ENCODE measurements around the gene DISC1.
"Not testable (repeated sequence)": the region's sequence is repeated elsewhere in the genome, so short reads cannot be mapped to it uniquely, and the experiment has no call there.

DISC1 gene

GRCh38 chr1:231887866-231888265 lies 261.3 kb downstream of the DISC1 start:
- FAIRE-seq (no peak), DNase-seq (ENCODE audit: insufficient read length, low spot score) (no peak)
- no peak for TF ChIP-seq PAX5 (IDR thresholded peaks at IDR 0.05; ENCODE audit: insufficient read depth, low read length, severe bottlenecking)
- no peak for TF ChIP-seq POLR2AphosphoS5 (IDR thresholded peaks at IDR 0.05; ENCODE audit: low read depth, low read length)
- TF ChIP-seq SPI1 (IDR thresholded peaks at IDR 0.05; ENCODE audit: low read depth, low read length) = no peak
- no peak for TF ChIP-seq POLR2A (IDR thresholded peaks at IDR 0.05; ENCODE audit: low read depth, low read length)
- no peak for TF ChIP-seq TAF1 (IDR thresholded peaks at IDR 0.05; ENCODE audit: low read depth, low read length)
- TF ChIP-seq POU2F2 (IDR thresholded peaks at IDR 0.05; ENCODE audit: low read depth, low read length) = no peak

DNA sequence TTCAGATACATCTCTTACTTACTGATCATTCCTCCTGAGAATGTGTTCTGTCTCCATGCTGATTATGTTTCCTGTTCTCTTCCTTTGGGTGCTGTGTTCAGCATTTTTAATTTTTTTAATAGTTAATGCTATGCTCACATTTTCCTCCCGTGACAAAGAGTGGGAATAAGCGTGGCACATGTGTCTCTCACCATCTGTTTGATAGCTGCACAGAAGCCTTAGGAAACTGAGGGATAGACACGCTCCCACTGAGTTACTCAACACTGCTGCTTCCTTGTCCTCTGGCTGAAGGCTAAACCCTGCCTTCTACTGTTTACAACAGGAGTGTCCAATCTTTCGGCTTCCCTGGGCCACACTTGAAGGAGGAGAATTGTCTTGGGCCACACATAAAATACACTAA lies 264.2 kb downstream of the DISC1 start:
- TF ChIP-seq POLR2A (IDR thresholded peaks at IDR 0.05; ENCODE audit: low read depth, low read length) (no peak), POU2F2 (IDR thresholded peaks at IDR 0.05; ENCODE audit: low read depth, low read length) (no peak), SPI1 (IDR thresholded peaks at IDR 0.05; ENCODE audit: low read depth, low read length) (no peak), TAF1 (IDR thresholded peaks at IDR 0.05; ENCODE audit: low read depth, low read length) (no peak), POLR2AphosphoS5 (IDR thresholded peaks at IDR 0.05; ENCODE audit: low read depth, low read length) (no peak), PAX5 (IDR thresholded peaks at IDR 0.05; ENCODE audit: insufficient read depth, low read length, severe bottlenecking) (no peak)
- FAIRE-seq (no peak), DNase-seq (ENCODE audit: insufficient read length, low spot score) (no peak)

DNA sequence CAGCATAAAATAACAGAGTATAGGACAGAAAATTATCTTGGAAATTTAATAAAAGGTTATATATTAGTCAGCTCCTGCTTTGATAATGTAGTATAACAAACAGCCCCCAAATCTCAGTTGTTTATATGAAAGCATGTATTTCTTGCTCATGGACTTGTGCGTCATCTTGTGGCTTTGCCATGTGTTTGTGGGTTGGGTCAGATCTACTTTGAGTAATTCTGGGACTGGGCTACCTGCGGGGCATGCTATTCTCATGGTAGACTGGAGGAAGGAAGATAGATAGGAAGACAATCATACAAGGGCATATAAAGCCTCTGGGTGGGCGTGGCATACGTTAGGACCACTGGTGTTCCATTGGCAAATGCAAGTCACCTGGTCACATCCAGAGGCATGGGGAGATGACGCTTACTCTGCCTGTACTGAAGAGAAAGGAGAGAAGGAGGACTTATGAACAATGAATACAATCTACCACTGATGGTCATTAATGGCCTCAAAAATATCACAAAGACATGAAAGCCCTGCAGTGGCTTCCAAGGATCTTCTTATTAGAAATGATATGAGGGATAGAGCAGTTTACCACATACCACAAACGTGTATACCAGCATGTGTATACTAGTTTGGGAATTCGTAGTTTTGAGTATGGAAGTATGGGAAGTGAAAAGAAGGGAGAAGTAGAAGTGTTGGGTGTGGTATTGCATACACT lies 267.0 kb downstream of the DISC1 start:
- no peak for FAIRE-seq
- TF ChIP-seq SPI1 (IDR thresholded peaks at IDR 0.05; ENCODE audit: low read depth, low read length) (no peak), POLR2A (IDR thresholded peaks at IDR 0.05; ENCODE audit: low read depth, low read length) (no peak), POLR2AphosphoS5 (IDR thresholded peaks at IDR 0.05; ENCODE audit: low read depth, low read length) (no peak), TAF1 (IDR thresholded peaks at IDR 0.05; ENCODE audit: low read depth, low read length) (no peak), POU2F2 (IDR thresholded peaks at IDR 0.05; ENCODE audit: low read depth, low read length) (no peak), PAX5 (IDR thresholded peaks at IDR 0.05; ENCODE audit: insufficient read depth, low read length, severe bottlenecking) (no peak)
- DNase-seq (ENCODE audit: insufficient read length, low spot score) = no peak

DNA sequence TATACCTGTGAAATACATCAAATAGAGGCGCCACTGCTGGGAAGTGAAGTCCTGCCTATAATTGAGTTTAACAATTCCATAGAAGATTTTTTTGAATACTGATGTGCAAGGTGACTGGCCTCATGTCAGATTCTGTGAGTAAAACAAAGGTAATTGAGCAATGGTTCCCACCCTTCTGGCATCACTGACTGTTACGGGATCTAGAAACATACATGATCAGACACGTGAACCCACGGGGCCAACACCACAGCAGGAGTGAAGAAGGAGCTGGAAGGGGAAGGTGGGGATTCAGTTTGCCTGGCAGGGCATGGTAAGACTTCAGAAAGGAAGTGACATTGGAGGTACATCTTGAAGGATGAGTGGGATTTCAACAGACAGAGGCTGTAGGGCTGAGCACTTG lies 270.2 kb downstream of the DISC1 start:
- TF ChIP-seq TAF1 (IDR thresholded peaks at IDR 0.05; ENCODE audit: low read depth, low read length) (no peak), POLR2AphosphoS5 (IDR thresholded peaks at IDR 0.05; ENCODE audit: low read depth, low read length) (no peak), POLR2A (IDR thresholded peaks at IDR 0.05; ENCODE audit: low read depth, low read length) (no peak), POU2F2 (IDR thresholded peaks at IDR 0.05; ENCODE audit: low read depth, low read length) (no peak), PAX5 (IDR thresholded peaks at IDR 0.05; ENCODE audit: insufficient read depth, low read length, severe bottlenecking) (no peak), SPI1 (IDR thresholded peaks at IDR 0.05; ENCODE audit: low read depth, low read length) (no peak)

GRCh38 chr1:231899046-231899445 lies 272.5 kb downstream of the DISC1 start:
- no peak for FAIRE-seq
- TF ChIP-seq POLR2AphosphoS5 (IDR thresholded peaks at IDR 0.05; ENCODE audit: low read depth, low read length) = no peak
- no peak for TF ChIP-seq SPI1 (IDR thresholded peaks at IDR 0.05; ENCODE audit: low read depth, low read length)
- no peak for TF ChIP-seq PAX5 (IDR thresholded peaks at IDR 0.05; ENCODE audit: insufficient read depth, low read length, severe bottlenecking)
- TF ChIP-seq TAF1 (IDR thresholded peaks at IDR 0.05; ENCODE audit: low read depth, low read length) = no peak
- no peak for TF ChIP-seq POU2F2 (IDR thresholded peaks at IDR 0.05; ENCODE audit: low read depth, low read length)
- no peak for TF ChIP-seq POLR2A (IDR thresholded peaks at IDR 0.05; ENCODE audit: low read depth, low read length)
- no peak for DNase-seq (ENCODE audit: insufficient read length, low spot score)

More for the DNA sequence above, 270.2 kb downstream of the DISC1 start:
- FAIRE-seq (no peak), DNase-seq (ENCODE audit: insufficient read length, low spot score) (no peak)

DNA sequence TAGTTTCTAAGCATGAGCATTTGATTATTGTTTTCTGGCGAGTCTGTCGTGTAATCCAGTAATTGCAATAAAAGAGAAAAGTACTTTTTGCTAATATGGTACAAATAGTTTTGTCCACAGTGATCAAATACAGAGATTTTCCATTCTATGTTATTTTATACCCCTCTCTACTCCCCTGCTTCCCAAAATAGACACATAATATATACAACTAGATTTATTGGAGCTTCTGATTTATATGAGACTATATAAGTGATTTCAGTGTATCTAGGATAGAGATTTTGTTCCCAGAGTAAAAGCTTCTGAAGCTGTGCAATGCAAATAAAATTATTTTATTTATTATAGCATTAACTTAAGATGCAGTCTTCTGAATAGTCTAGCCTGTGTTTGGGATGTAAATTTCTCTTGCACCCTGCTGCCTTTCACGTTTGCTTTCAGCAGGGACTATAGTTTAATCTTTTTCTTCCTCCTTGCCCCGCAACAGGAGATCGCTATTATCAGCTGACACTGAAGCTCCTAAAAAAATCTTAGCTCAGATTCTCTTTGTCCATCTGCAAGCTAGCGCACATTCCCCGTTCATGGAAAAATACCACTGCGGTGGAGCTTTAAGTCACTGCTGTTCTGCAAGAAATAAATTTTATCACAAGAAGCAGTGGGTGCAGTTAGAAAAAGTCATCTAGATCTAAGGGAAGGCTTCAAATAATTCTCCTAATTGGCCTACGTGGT lies 273.3 kb downstream of the DISC1 start:
- TF ChIP-seq TAF1 (IDR thresholded peaks at IDR 0.05; ENCODE audit: low read depth, low read length) = no peak
- no peak for TF ChIP-seq POLR2AphosphoS5 (IDR thresholded peaks at IDR 0.05; ENCODE audit: low read depth, low read length)
- no peak for TF ChIP-seq POLR2A (IDR thresholded peaks at IDR 0.05; ENCODE audit: low read depth, low read length)
- no peak for TF ChIP-seq PAX5 (IDR thresholded peaks at IDR 0.05; ENCODE audit: insufficient read depth, low read length, severe bottlenecking)
- no peak for TF ChIP-seq POU2F2 (IDR thresholded peaks at IDR 0.05; ENCODE audit: low read depth, low read length)
- TF ChIP-seq SPI1 (IDR thresholded peaks at IDR 0.05; ENCODE audit: low read depth, low read length) = no peak
- FAIRE-seq = no peak

GRCh38 chr1:231903586-231904081 lies 277.0 kb downstream of the DISC1 start:
- FAIRE-seq = no peak
- DNase-seq (ENCODE audit: insufficient read length, low spot score) = no peak
- TF ChIP-seq POLR2AphosphoS5 (IDR thresholded peaks at IDR 0.05; ENCODE audit: low read depth, low read length) (no peak), TAF1 (IDR thresholded peaks at IDR 0.05; ENCODE audit: low read depth, low read length) (no peak), SPI1 (IDR thresholded peaks at IDR 0.05; ENCODE audit: low read depth, low read length) (no peak), POLR2A (IDR thresholded peaks at IDR 0.05; ENCODE audit: low read depth, low read length) (no peak), POU2F2 (IDR thresholded peaks at IDR 0.05; ENCODE audit: low read depth, low read length) (no peak), PAX5 (IDR thresholded peaks at IDR 0.05; ENCODE audit: insufficient read depth, low read length, severe bottlenecking) (no peak)

More for the DNA sequence above, 273.3 kb downstream of the DISC1 start:
- no peak for DNase-seq (ENCODE audit: insufficient read length, low spot score)

- not testable (repeated sequence) for FAIRE-seq; DNase-seq (ENCODE audit: insufficient read length, low spot score)
Measured at GRCh38 chr1:231907310-231907709, 280.7 kb downstream of the DISC1 start.

DNA sequence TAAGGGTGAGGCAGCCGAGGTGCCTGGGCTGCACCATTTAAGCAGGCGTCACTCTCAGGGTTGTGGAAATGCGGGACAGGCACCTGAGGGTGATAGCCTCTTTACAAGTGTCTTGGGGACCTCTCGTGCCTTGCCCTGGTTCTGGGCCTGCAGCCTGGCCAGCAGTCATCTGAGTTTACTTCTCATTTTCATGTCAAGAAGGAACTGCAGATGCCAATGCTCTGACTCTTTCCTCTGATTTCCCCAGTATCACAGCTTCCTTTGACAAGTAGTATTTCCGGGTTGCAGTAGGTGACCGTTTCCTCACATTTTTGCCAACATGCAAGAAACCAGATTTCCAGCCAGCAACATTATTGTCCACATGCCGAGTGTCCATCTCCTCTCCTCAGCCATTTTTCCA lies 286.9 kb downstream of the DISC1 start:
- TF ChIP-seq POLR2A (IDR thresholded peaks at IDR 0.05; ENCODE audit: low read depth, low read length) (no peak), POLR2AphosphoS5 (IDR thresholded peaks at IDR 0.05; ENCODE audit: low read depth, low read length) (no peak), PAX5 (IDR thresholded peaks at IDR 0.05; ENCODE audit: insufficient read depth, low read length, severe bottlenecking) (no peak), POU2F2 (IDR thresholded peaks at IDR 0.05; ENCODE audit: low read depth, low read length) (no peak), SPI1 (IDR thresholded peaks at IDR 0.05; ENCODE audit: low read depth, low read length) (no peak), TAF1 (IDR thresholded peaks at IDR 0.05; ENCODE audit: low read depth, low read length) (no peak)
- DNase-seq (ENCODE audit: insufficient read length, low spot score) = no peak
- FAIRE-seq = no peak

Measured in GM12891 (cell line).